GM23248 (cell line): ENCODE measurements around the gene FGF2.

Source experiments
- EZH2 ChIP-seq: fragments of 200-600 bp; sonication (generic); IDR thresholded peaks from 2 replicates; pipeline ENCODE4 v1.6.1; 2018; ENCODE audit warnings: antibody characterized with exemption, mild to moderate bottlenecking; ENCODE audit not compliant: insufficient read depth, poor library complexity, severe bottlenecking
- EZH2phosphoT487 ChIP-seq: fragments of 200-600 bp; sonication (generic); IDR thresholded peaks from 2 replicates; pipeline ENCODE4 v1.6.1; 2018; ENCODE audit warnings: antibody characterized with exemption, moderate library complexity, mild to moderate bottlenecking, low read depth; ENCODE audit not compliant: insufficient read depth

GRCh38 chr4:122796801-122797404 is 29.7 kb upstream of the FGF2 start:
- TF ChIP-seq EZH2 (no peak), EZH2phosphoT487 (no peak)
